Lower lobe of right lung (tissue), 2 donors: ENCODE data around the gene TREML2. TPM values are rescaled to one million over a fixed set of nuclear protein-coding genes. Genes with fewer than 3 reads are reported as not detected.

ENCODE experiments used
- ATAC-seq, 2 donors: fragments of 200-7000 bp; cut with Tn5 transposase; one replicate each; pipeline ENCODE4 v1.9.1; 2020 to 2022; ENCODE audit warnings: mild to moderate bottlenecking in 2 of 2, moderate library complexity in 2 of 2
- DNase-seq: peaks from one replicate; pipeline ENCODE4 v3.0.0-alpha.2; 2020
- H3K27ac ChIP-seq: fragments of 200-600 bp; one replicate; pipeline ENCODE4 v1.8.0; 2022
- H3K27me3 ChIP-seq: fragments of 200-600 bp; one replicate; pipeline ENCODE4 v1.8.0; 2022; ENCODE audit warnings: low read depth
- H3K36me3 ChIP-seq: fragments of 200-600 bp; one replicate; pipeline ENCODE4 v1.8.0; 2022; ENCODE audit warnings: mild to moderate bottlenecking
- H3K4me1 ChIP-seq: fragments of 200-600 bp; one replicate; pipeline ENCODE4 v1.8.0; 2022
- H3K4me3 ChIP-seq: fragments of 200-600 bp; one replicate; pipeline ENCODE4 v1.8.0; 2022; ENCODE audit warnings: mild to moderate bottlenecking
- H3K9me3 ChIP-seq: fragments of 200-600 bp; one replicate; pipeline ENCODE4 v1.8.0; 2022
- intact Hi-C: fragments of 100-400 bp; cut with DNase I; formaldehyde crosslinking; loops from one replicate; pipeline ENCODE4 v1.11.0; 2022
- total RNA-seq: library from RNA; stranded (reverse); fragmentation: NEBNext Ultra II Directional; extraction: Animal tissue kit (Norgen Biotek cat#: 25700); gene quantifications from one replicate; pipeline ENCODE4 v1.2.1, GENCODE V29; 2021
- TF ChIP-seq, protein P1 (sequence below): fragments of 200-600 bp; IDR thresholded peaks from one replicate; pipeline ENCODE4 v1.8.0; 2022; ENCODE audit warnings: antibody characterized with exemption, mild to moderate bottlenecking
- donor health status: DM: no; HTN: yes; CAD: no; lungs with severe emphysema.

TREML2 gene
- total RNA-seq, 1 donor from 2014 or later, result 1.4 TPM

DNA sequence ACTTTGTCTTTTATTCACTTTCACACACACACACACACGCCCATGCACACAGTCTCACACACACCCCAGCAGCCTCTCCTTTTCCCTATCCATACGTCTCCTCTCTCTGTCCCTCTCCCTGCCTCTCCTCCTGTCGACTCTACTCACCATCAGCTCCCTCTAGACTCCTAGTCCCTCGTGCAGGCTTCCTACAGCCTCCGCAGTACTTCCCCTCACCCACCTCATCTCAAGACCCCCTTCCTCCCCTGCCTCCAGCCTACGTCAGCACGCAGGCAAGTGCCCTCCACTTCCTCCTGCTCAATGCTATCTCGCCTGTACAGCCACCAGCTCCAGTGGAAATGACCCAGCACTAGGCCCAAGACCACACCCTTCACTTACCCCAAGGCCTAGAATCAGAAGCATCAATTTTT, 820 bp upstream of the TREML2 start:
- Histone ChIP-seq H3K27me3 (no peaks in the 10 kb centered on the region), H3K27ac (no peak overlapping the region), H3K4me1 (peaks cover 15% of the 10 kb centered on the region), H3K36me3 (no peaks in the 10 kb centered on the region), H3K9me3 (no peaks in the 10 kb centered on the region), H3K4me3 (no peak overlapping the region)
- DNase-seq, result no peak
- intact Hi-C loops, result no loop called here
- TF ChIP-seq, protein P1, sequence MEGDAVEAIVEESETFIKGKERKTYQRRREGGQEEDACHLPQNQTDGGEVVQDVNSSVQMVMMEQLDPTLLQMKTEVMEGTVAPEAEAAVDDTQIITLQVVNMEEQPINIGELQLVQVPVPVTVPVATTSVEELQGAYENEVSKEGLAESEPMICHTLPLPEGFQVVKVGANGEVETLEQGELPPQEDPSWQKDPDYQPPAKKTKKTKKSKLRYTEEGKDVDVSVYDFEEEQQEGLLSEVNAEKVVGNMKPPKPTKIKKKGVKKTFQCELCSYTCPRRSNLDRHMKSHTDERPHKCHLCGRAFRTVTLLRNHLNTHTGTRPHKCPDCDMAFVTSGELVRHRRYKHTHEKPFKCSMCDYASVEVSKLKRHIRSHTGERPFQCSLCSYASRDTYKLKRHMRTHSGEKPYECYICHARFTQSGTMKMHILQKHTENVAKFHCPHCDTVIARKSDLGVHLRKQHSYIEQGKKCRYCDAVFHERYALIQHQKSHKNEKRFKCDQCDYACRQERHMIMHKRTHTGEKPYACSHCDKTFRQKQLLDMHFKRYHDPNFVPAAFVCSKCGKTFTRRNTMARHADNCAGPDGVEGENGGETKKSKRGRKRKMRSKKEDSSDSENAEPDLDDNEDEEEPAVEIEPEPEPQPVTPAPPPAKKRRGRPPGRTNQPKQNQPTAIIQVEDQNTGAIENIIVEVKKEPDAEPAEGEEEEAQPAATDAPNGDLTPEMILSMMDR, result no peak
- ATAC-seq, result peak in 1 of 2 donors; percentile 15

DNA sequence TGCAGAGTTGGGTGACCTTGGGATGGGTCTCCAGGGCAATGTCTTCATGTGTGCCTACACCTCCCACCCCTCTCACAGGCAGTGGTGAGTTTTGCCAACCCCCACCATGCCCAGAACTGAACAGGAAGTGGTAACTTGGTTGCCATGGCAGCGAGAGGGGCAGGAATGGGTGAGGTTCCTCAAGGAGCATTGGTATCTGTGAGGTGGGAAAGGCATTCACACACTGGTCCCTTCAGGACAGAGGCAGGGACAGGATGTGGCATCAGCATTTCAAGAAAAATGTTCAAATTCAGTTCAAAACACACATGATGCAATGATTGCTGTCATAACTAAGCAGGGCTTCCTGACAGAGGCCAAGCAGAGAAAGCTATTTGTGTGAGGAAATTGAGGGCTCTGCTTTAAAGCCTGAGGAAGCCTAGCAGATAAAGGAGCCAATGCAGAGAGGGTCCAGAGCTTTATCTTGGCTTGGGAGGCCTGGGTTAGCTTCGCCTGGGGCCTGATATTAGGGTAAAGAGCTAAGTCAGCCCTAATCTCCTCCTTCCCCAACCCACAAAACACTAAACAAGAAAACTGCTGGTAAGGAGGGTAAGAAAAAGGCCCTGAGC, 551 bp downstream of the TREML2 start:
- TF ChIP-seq, protein P1, result no peak
- H3K27ac ChIP-seq, result peak overlapping the region; percentile 80
- no peaks in the 10 kb centered on the region for H3K27me3 ChIP-seq
- peak; percentile 65 for DNase-seq
- H3K36me3 ChIP-seq, result no peaks in the 10 kb centered on the region
- no peak overlapping the region for H3K4me3 ChIP-seq
- intact Hi-C loops, result no loop called here
- H3K4me1 ChIP-seq, result peaks cover 15% of the 10 kb centered on the region
- H3K9me3 ChIP-seq, result no peaks in the 10 kb centered on the region
- peak; percentile 60 to 71 for ATAC-seq

DNA sequence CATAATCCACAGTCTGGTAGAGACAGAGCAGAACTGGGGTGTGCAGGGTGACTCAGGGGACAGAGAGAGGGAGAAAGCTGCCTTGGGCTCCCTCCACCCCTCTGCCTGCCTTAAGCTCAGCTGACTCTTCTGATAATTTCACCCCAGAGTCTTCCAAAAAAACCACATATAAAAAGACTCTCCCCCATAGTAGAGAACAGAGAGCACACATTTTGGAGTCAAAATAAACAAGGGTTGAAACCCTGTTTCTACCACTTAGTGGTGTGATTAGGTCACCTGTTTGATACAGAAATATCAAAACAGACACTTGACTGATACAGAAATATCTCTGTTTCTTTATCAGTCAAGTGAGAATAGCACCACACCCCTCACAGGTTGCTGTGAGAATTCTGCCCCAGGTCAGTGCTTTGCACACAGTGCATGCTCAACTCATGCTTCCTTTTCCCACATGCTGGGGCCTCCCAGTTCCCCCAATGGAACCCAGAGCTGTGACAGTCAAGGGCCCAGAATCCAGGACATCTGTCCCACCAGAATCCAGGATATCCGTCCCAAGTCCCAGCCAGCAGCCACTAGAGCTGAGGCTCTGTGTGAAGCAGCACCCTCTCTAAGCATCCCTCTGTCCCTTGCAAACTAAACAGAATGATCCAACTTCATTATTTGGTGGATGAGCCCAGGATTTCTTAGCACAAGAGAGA, 1.2 kb downstream of the TREML2 start:
- intact Hi-C loops, result no loop called here
- Histone ChIP-seq H3K27me3 (no peaks in the 10 kb centered on the region), H3K4me3 (no peak overlapping the region), H3K36me3 (no peaks in the 10 kb centered on the region), H3K4me1 (peaks cover 15% of the 10 kb centered on the region), H3K27ac (peak overlapping the region; percentile 58), H3K9me3 (no peaks in the 10 kb centered on the region)
- TF ChIP-seq, protein P1, result no peak
- no peak for DNase-seq
- peak; percentile 34 to 37 for ATAC-seq

DNA sequence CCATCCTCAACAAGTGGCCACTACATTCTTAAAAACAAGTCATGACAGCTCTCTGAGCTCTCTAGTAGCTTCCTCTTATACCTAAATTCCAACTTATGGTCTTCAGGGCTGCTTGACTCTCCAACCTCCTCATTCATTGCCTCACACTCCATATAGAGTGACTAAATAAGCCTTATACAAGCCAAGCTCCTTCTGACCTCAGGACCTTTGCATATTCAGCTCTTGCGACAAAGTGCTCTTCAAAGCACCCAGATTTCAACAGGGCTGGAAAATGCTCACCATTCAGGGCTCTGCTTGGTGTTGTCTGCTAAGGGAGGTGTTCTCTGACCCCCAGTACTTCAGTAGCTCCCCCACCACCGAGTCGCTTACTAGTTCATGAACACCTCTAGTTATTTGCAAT, 3.7 kb downstream of the TREML2 start:
- intact Hi-C loops, result no loop called here
- Histone ChIP-seq H3K27ac (no peak overlapping the region), H3K9me3 (no peaks in the 10 kb centered on the region), H3K27me3 (no peaks in the 10 kb centered on the region), H3K36me3 (no peaks in the 10 kb centered on the region), H3K4me3 (no peak overlapping the region), H3K4me1 (peaks cover 15% of the 10 kb centered on the region)
- no peak for DNase-seq
- no peak for ATAC-seq
- TF ChIP-seq, protein P1, result no peak

DNA sequence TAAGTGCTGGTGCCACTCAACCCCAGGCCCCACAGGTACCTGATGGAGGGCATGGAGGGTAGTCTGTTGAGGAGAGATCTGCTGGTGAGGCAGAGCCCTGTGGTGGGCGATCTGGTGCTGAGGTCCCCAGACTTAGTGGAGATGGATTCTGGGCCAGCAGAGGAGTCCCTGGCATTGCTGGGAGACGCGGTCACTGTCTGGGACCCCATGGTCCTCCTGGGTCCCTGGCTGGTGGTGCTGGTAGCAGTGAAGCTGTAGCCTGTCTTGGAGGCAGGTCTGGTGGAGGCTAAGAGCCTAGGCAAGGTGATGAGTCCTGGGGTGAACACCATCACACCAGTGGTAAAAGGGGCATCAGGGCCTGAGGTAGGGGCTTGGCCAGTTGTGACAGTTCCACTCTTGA, 6.6 kb downstream of the TREML2 start:
- Histone ChIP-seq H3K27ac (no peak overlapping the region), H3K9me3 (peaks cover 5% of the 10 kb centered on the region), H3K36me3 (no peaks in the 10 kb centered on the region), H3K4me1 (no peaks in the 10 kb centered on the region), H3K4me3 (no peak overlapping the region), H3K27me3 (peaks cover 2% of the 10 kb centered on the region)
- ATAC-seq (no peak), DNase-seq (no peak)
- TF ChIP-seq, protein P1, result no peak
- intact Hi-C loops, result no loop called here
